ENCODE data around the gene ABI2. TPM values are rescaled to one million over a fixed set of nuclear protein-coding genes. Genes with fewer than 3 reads are reported as not detected.
"Not testable (repeated sequence)": the region's sequence is repeated elsewhere in the genome, so short reads cannot be mapped to it uniquely, and the experiment has no call there.

Gene ABI2
- total RNA-seq, 1 donor from 2014 or later = 26.7 TPM

GRCh38 chr2:203427061-203427460 is 98.9 kb downstream of the ABI2 start:
- peak; percentile 22 to 75 for DNase-seq (ENCODE audit: low read depth in 2 of 2)

- not testable (repeated sequence) for DNase-seq (ENCODE audit: low read depth in 2 of 2)
Observed at GRCh38 chr2:203429643-203430042, 101.4 kb downstream of the ABI2 start.

- no peak for DNase-seq (ENCODE audit: low read depth in 2 of 2)
Observed at GRCh38 chr2:203431391-203432185, 103.4 kb downstream of the ABI2 start.

GRCh38 chr2:203432811-203433210 is 104.6 kb downstream of the ABI2 start:
- no peak for DNase-seq (ENCODE audit: low read depth in 2 of 2)

- no peak for DNase-seq (ENCODE audit: low read depth in 2 of 2)
Observed at GRCh38 chr2:203436496-203436895, 108.3 kb downstream of the ABI2 start.

- no peak for DNase-seq (ENCODE audit: low read depth in 2 of 2)
Observed at GRCh38 chr2:203437511-203437910, 109.3 kb downstream of the ABI2 start.

- DNase-seq (ENCODE audit: low read depth in 2 of 2) = no peak
Observed at GRCh38 chr2:203438528-203438927, 110.3 kb downstream of the ABI2 start.

GRCh38 chr2:203440671-203441070 is 112.5 kb downstream of the ABI2 start:
- no peak for DNase-seq (ENCODE audit: low read depth in 2 of 2)

GRCh38 chr2:203441463-203441862 is 113.3 kb downstream of the ABI2 start:
- DNase-seq (ENCODE audit: low read depth in 2 of 2) = peak in 1 of 2 donors; percentile 29

GRCh38 chr2:203442463-203442862 is 114.3 kb downstream of the ABI2 start:
- DNase-seq (ENCODE audit: low read depth in 2 of 2) = no peak

- DNase-seq (ENCODE audit: low read depth in 2 of 2) = no peak
Observed at GRCh38 chr2:203444738-203445137, 116.5 kb downstream of the ABI2 start.

GRCh38 chr2:203446071-203446481 is 117.9 kb downstream of the ABI2 start:
- peak; percentile 58 to 87 for DNase-seq (ENCODE audit: low read depth in 2 of 2)

- DNase-seq (ENCODE audit: low read depth in 2 of 2) = no peak
Observed at GRCh38 chr2:203446780-203447179, 118.6 kb downstream of the ABI2 start.

- DNase-seq (ENCODE audit: low read depth in 2 of 2) = no peak
Observed at GRCh38 chr2:203450561-203450960, 122.4 kb downstream of the ABI2 start.

- DNase-seq (ENCODE audit: low read depth in 2 of 2) = no peak
Observed at GRCh38 chr2:203451011-203451410, 122.8 kb downstream of the ABI2 start.

- DNase-seq (ENCODE audit: low read depth in 2 of 2) = no peak
Observed at GRCh38 chr2:203451689-203452088, 123.5 kb downstream of the ABI2 start.

GRCh38 chr2:203453858-203454451 is 125.8 kb downstream of the ABI2 start:
- DNase-seq (ENCODE audit: low read depth in 2 of 2) = peak; percentile 58 to 74

GRCh38 chr2:203455209-203455608 is 127.0 kb downstream of the ABI2 start:
- DNase-seq (ENCODE audit: low read depth in 2 of 2) = no peak

- no peak for DNase-seq (ENCODE audit: low read depth in 2 of 2)
Observed at GRCh38 chr2:203461746-203462145, 133.6 kb downstream of the ABI2 start.

GRCh38 chr2:203462308-203462707 is 134.1 kb downstream of the ABI2 start:
- no peak for DNase-seq (ENCODE audit: low read depth in 2 of 2)

GRCh38 chr2:203463266-203463678 is 135.1 kb downstream of the ABI2 start:
- no peak for DNase-seq (ENCODE audit: low read depth in 2 of 2)

GRCh38 chr2:203469546-203469945 is 141.4 kb downstream of the ABI2 start:
- DNase-seq (ENCODE audit: low read depth in 2 of 2) = no peak

GRCh38 chr2:203470371-203470770 is 142.2 kb downstream of the ABI2 start:
- no peak for DNase-seq (ENCODE audit: low read depth in 2 of 2)
